CD14-positive monocyte (primary cell): ENCODE results near the gene SNRPA1. TPM values are rescaled to one million over a fixed set of nuclear protein-coding genes. Genes with fewer than 3 reads are reported as not detected.

Experiments
- DNase-seq, 3 donors: peaks; one replicate each; pipeline ENCODE4 v3.0.0-alpha.2; 2011 to 2022
- H2AFZ ChIP-seq: 2 replicates; pipeline ENCODE4 v1.6.0; 2012; ENCODE audit warnings: mild to moderate bottlenecking, low read depth, low read length, inconsistent platforms; ENCODE audit not compliant: insufficient read depth, poor library complexity, severe bottlenecking
- H3K27ac ChIP-seq, 2 donors: 1 replicate in 1 of 2; 2 replicates in 1 of 2; pipeline ENCODE4 v1.5.1; 2012 to 2013; ENCODE audit warnings: low read length in 2 of 2, control low read depth in 1 of 2, inconsistent platforms in 1 of 2, low read depth in 1 of 2, mild to moderate bottlenecking in 1 of 2
- H3K27me3 ChIP-seq, 2 donors: one replicate each; pipeline versions ENCODE4 v1.6.0 to v1.6.1; 2011 to 2013; ENCODE audit warnings: low read length in 2 of 2; ENCODE audit not compliant: control insufficient read depth in 2 of 2, insufficient read depth in 2 of 2
- H3K36me3 ChIP-seq, 2 donors: replicated peaks in 1 of 2; 1 replicate in 1 of 2; 2 replicates in 1 of 2; pipeline versions ENCODE4 v1.5.1 to v1.6.1; 2012 to 2013; ENCODE audit warnings: low read length in 2 of 2, control low read depth in 1 of 2, inconsistent platforms in 1 of 2, mild to moderate bottlenecking in 1 of 2; ENCODE audit not compliant: insufficient read depth in 2 of 2, control insufficient read depth in 1 of 2
- H3K4me1 ChIP-seq, 2 donors: 1 replicate in 1 of 2; 2 replicates in 1 of 2; pipeline versions ENCODE4 v1.5.1 to v1.6.1; 2012 to 2013; ENCODE audit warnings: low read length in 2 of 2, control low read depth in 1 of 2, inconsistent platforms in 1 of 2, mild to moderate bottlenecking in 1 of 2, moderate library complexity in 1 of 2; ENCODE audit not compliant: insufficient read depth in 2 of 2, control insufficient read depth in 1 of 2
- H3K4me2 ChIP-seq: replicated peaks from 2 replicates; pipeline ENCODE3; 2012; ENCODE audit warnings: low read length, moderate library complexity, mild to moderate bottlenecking; ENCODE audit not compliant: poor library complexity, severe bottlenecking; ENCODE audit errors: extremely low read depth
- H3K4me3 ChIP-seq, 3 experiments: fragments of 200-600 bp in 1 of 3; sonication (generic) in 1 of 3; replicated peaks in 1 of 3; 1 replicate in 2 of 3; 2 replicates in 1 of 3; pipeline ENCODE4 v1.5.1; 2011 to 2013; ENCODE audit warnings: low read length in 3 of 3, mild to moderate bottlenecking in 3 of 3, control low read depth in 2 of 3, low read depth in 2 of 3, inconsistent platforms in 1 of 3, moderate library complexity in 1 of 3
- H3K79me2 ChIP-seq: 2 replicates; pipeline ENCODE4 v1.6.0; 2012; ENCODE audit warnings: mild to moderate bottlenecking, control low read depth, inconsistent platforms, low read length, moderate library complexity; ENCODE audit not compliant: insufficient read depth
- H3K9ac ChIP-seq: 2 replicates; pipeline ENCODE4 v1.6.0; 2017; ENCODE audit warnings: low read length, mild to moderate bottlenecking; ENCODE audit not compliant: insufficient read depth, poor library complexity, severe bottlenecking
- H3K9me3 ChIP-seq, 2 donors: replicated peaks in 1 of 2; 1 replicate in 1 of 2; 2 replicates in 1 of 2; pipeline versions ENCODE4 v1.5.1 to v1.6.1; 2012 to 2013; ENCODE audit warnings: low read length in 2 of 2, control low read depth in 1 of 2; ENCODE audit not compliant: control insufficient read depth in 1 of 2, insufficient read depth in 1 of 2
- H4K20me1 ChIP-seq: 2 replicates; pipeline ENCODE4 v1.6.0; 2012; ENCODE audit warnings: mild to moderate bottlenecking, low read length, control low read depth, moderate library complexity; ENCODE audit not compliant: insufficient read depth
- H3K27ac Mint-ChIP-seq, 7 donors: one replicate each; pipeline ENCODE4 v1.8.0; 2020; ENCODE audit warnings: mild to moderate bottlenecking in 7 of 7, mixed read lengths in 7 of 7, moderate library complexity in 6 of 7, inconsistent platforms in 2 of 7
- H3K27me3 Mint-ChIP-seq, 3 donors: one replicate each; pipeline ENCODE4 v1.8.0; 2021 to 2022; ENCODE audit warnings: low read depth in 3 of 3, mild to moderate bottlenecking in 3 of 3, mixed read lengths in 3 of 3, moderate library complexity in 3 of 3, inconsistent platforms in 1 of 3
- H3K36me3 Mint-ChIP-seq, 2 donors: one replicate each; pipeline ENCODE4 v1.8.0; 2020; ENCODE audit warnings: mixed read lengths in 2 of 2, inconsistent platforms in 1 of 2, mild to moderate bottlenecking in 1 of 2
- H3K4me1 Mint-ChIP-seq: one replicate; pipeline ENCODE4 v1.8.0; 2020; ENCODE audit warnings: mild to moderate bottlenecking, mixed read lengths
- H3K4me3 Mint-ChIP-seq, 2 donors: one replicate each; pipeline ENCODE4 v1.8.0; 2020; ENCODE audit warnings: mild to moderate bottlenecking in 2 of 2, mixed read lengths in 2 of 2, moderate library complexity in 1 of 2
- H3K9me3 Mint-ChIP-seq, 7 donors: one replicate each; pipeline ENCODE4 v1.8.0; 2020 to 2022; ENCODE audit warnings: mixed read lengths in 7 of 7, mild to moderate bottlenecking in 6 of 7, moderate library complexity in 6 of 7, inconsistent platforms in 2 of 7
- CTCF ChIP-seq: fragments of 200-600 bp; IDR thresholded peaks from one replicate; pipeline ENCODE4 v1.8.0; 2022; ENCODE audit warnings: antibody characterized with exemption, mild to moderate bottlenecking
- WGBS: methylation state at CpG from one replicate; pipeline ENCODE4 v1.1.5; 2013; ENCODE audit warnings: missing lambda C conversion rate; ENCODE audit not compliant: insufficient coverage; 5-methylcytosine and 5-hydroxymethylcytosine counted together
- intact Hi-C, 2 donors: fragments of 100-400 bp; cut with micrococcal nuclease; formaldehyde crosslinking; loops; one replicate each; pipeline versions ENCODE4 v1.15.0 to v1.15.1; 2023
- polyA plus RNA-seq, 3 donors: library from polyadenylated mRNA; depleted of rRNA in 1 of 3; unstranded in 2 of 3; stranded (reverse) in 1 of 3; fragments of 300-500 nt in 2 of 3; fragments of >200 nt in 1 of 3; fragmentation: Illumina TruSeq in 2 of 3; gene quantifications; 1 replicate in 2 of 3; 2 replicates in 1 of 3; pipeline ENCODE4 v1.2.3, GENCODE V29; 2012 to 2021

SNRPA1 gene
- polyA plus RNA-seq, 3 donors: 23.8 to 65.5 (median 35.4) TPM

- H3K27me3 Mint-ChIP-seq: peaks cover 2 to 11% (median 7%) of the 10 kb centered on the region in 3 donors
- H3K4me1 ChIP-seq: peaks cover 46 to 48% of the 10 kb centered on the region in 2 donors
- peak within 1 kb of the TSS; percentile 84 to 92 (median 92) for H3K27ac Mint-ChIP-seq
- under 1% methylated on average over 95 of the region's 108 CpGs for WGBS
- DNase-seq: peak; percentile 93 to 95 (median 94)
- peak within 1 kb of the TSS; percentile 76 for H2AFZ ChIP-seq
- H3K4me3 ChIP-seq: peak within 1 kb of the TSS; percentile 87 to 96 (median 92)
- H3K4me2 ChIP-seq: peak within 1 kb of the TSS; percentile 92
- H3K4me1 Mint-ChIP-seq: peaks cover 48% of the 10 kb centered on the region
- H4K20me1 ChIP-seq: peaks cover 31% of the 10 kb centered on the region
- H3K9me3 Mint-ChIP-seq: no peaks in the 10 kb centered on the region
- H3K79me2 ChIP-seq: peaks cover 52% of the 10 kb centered on the region
- peaks cover 15 to 17% of the 10 kb centered on the region in 2 donors for H3K36me3 Mint-ChIP-seq
- no peak for TF ChIP-seq CTCF
- peak within 1 kb of the TSS; percentile 48 to 83 for H3K27ac ChIP-seq
- peak within 1 kb of the TSS; percentile 95 to 96 for H3K4me3 Mint-ChIP-seq
- H3K27me3 ChIP-seq: no peaks in the 10 kb centered on the region
- H3K9ac ChIP-seq: peak within 1 kb of the TSS; percentile 85
- no peaks in the 10 kb centered on the region for H3K9me3 ChIP-seq
- H3K36me3 ChIP-seq: peaks cover 0 to 5% of the 10 kb centered on the region in 2 donors
- intact Hi-C loops: loop anchor here (5.0 to 10.0 kb wide), 5 partner anchors 35 to 337 kb away; partner anchors contain the start of gene LRRK1 (in 1 of the 2)
Measured at GRCh38 chr15:101251830-101252820, 42.9 kb downstream of the SNRPA1 start, which contains the start of gene CHSY1. Gene CHSY1, minus strand, starts transcription at chr15:101252048. Its CDS starts 592 bp downstream, at chr15:101251456.
